IPS-11a (cell line): ENCODE data around the gene ADAMTS17.
"Not testable (repeated sequence)": the region's sequence is repeated elsewhere in the genome, so short reads cannot be mapped to it uniquely, and the experiment has no call there.

Experiments used
- H3K4me3 ChIP-seq: one replicate; pipeline ENCODE4 v1.5.1; 2013; ENCODE audit warnings: low read depth, low read length, control low read depth

ADAMTS17 gene

GRCh38 chr15:99983886-99984286 lies 357.9 kb downstream of the ADAMTS17 start:
- no peak overlapping the region for H3K4me3 ChIP-seq

GRCh38 chr15:99983171-99983885 lies 358.4 kb downstream of the ADAMTS17 start:
- H3K4me3 ChIP-seq = no peak overlapping the region

- H3K4me3 ChIP-seq = no peak overlapping the region
Observed at GRCh38 chr15:99982662-99983061, 359.1 kb downstream of the ADAMTS17 start.

- H3K4me3 ChIP-seq = no peak overlapping the region
Observed at GRCh38 chr15:99981839-99982658, 359.7 kb downstream of the ADAMTS17 start.

- H3K4me3 ChIP-seq = no peak overlapping the region
Observed at GRCh38 chr15:99981191-99981647, 360.6 kb downstream of the ADAMTS17 start.

GRCh38 chr15:99980752-99981151 lies 361.0 kb downstream of the ADAMTS17 start:
- no peak overlapping the region for H3K4me3 ChIP-seq

- not testable (repeated sequence) for H3K4me3 ChIP-seq
Observed at GRCh38 chr15:99979886-99980285, 361.9 kb downstream of the ADAMTS17 start.

- no peak overlapping the region for H3K4me3 ChIP-seq
Observed at GRCh38 chr15:99979371-99979770, 362.4 kb downstream of the ADAMTS17 start.

- no peak overlapping the region for H3K4me3 ChIP-seq
Observed at GRCh38 chr15:99978426-99978825, 363.3 kb downstream of the ADAMTS17 start.

GRCh38 chr15:99977929-99978328 lies 363.8 kb downstream of the ADAMTS17 start:
- H3K4me3 ChIP-seq = no peak overlapping the region

- H3K4me3 ChIP-seq = no peak overlapping the region
Observed at GRCh38 chr15:99976811-99977271, 364.9 kb downstream of the ADAMTS17 start.

- no peak overlapping the region for H3K4me3 ChIP-seq
Observed at GRCh38 chr15:99976000-99976399, 365.8 kb downstream of the ADAMTS17 start.

- H3K4me3 ChIP-seq = no peak overlapping the region
Observed at GRCh38 chr15:99974246-99974645, 367.5 kb downstream of the ADAMTS17 start.

- no peak overlapping the region for H3K4me3 ChIP-seq
Observed at GRCh38 chr15:99973351-99973750, 368.4 kb downstream of the ADAMTS17 start.

GRCh38 chr15:99970891-99971430 lies 370.8 kb downstream of the ADAMTS17 start:
- no peak overlapping the region for H3K4me3 ChIP-seq

- no peak overlapping the region for H3K4me3 ChIP-seq
Observed at GRCh38 chr15:99969261-99969920, 372.4 kb downstream of the ADAMTS17 start.

- no peak overlapping the region for H3K4me3 ChIP-seq
Observed at GRCh38 chr15:99967841-99968371, 373.9 kb downstream of the ADAMTS17 start.

- H3K4me3 ChIP-seq = no peak overlapping the region
Observed at GRCh38 chr15:99966815-99967214, 375.0 kb downstream of the ADAMTS17 start.

- no peak overlapping the region for H3K4me3 ChIP-seq
Observed at GRCh38 chr15:99965376-99965775, 376.4 kb downstream of the ADAMTS17 start.

GRCh38 chr15:99963976-99964375 lies 377.8 kb downstream of the ADAMTS17 start:
- no peak overlapping the region for H3K4me3 ChIP-seq
